A673 (cell line): Measurements from ENCODE around the gene MS4A2.

Source experiments
- CTCF ChIP-seq: fragments of 300-800, 200-600 bp; sonication (generic); conservative IDR thresholded peaks from 2 replicates; pipeline ENCODE4 v1.5.1; 2017; ENCODE audit warnings: low read depth, mild to moderate bottlenecking, antibody characterized with exemption, low read length, moderate library complexity, mixed read lengths
- EZH2 ChIP-seq: fragments of 200-600 bp; sonication (generic); IDR thresholded peaks from 2 replicates; pipeline ENCODE4 v1.6.1; 2017; ENCODE audit warnings: borderline replicate concordance, low read depth, mild to moderate bottlenecking, mixed read lengths, antibody characterized with exemption, low read length; ENCODE audit not compliant: poor library complexity, severe bottlenecking

GRCh38 chr11:60116996-60117790 is 28.7 kb downstream of the MS4A2 start:
- TF ChIP-seq CTCF (no peak), EZH2 (no peak)
